HepG2 (cell line): ENCODE measurements around the gene GABRR2. TPM values are rescaled to one million over a fixed set of nuclear protein-coding genes. Genes with fewer than 3 reads are reported as not detected.

Source experiments
- CENPT ChIP-seq: sonication (generic); formaldehyde crosslinking; IDR thresholded peaks from 2 replicates; pipeline ENCODE4 v1.8.0; 2022; ENCODE audit warnings: low read depth, mild to moderate bottlenecking, moderate library complexity, missing genetic modification reagents
- FIP1L1 ChIP-seq: fragments of 200-400 bp; formaldehyde crosslinking; IDR thresholded peaks from 2 replicates; pipeline ENCODE4 v1.6.1; 2018; ENCODE audit warnings: low read depth, mild to moderate bottlenecking, low read length, moderate library complexity, borderline replicate concordance; ENCODE audit not compliant: insufficient read depth
- FOXM1 ChIP-seq: sonication (generic); formaldehyde crosslinking; IDR thresholded peaks from 2 replicates; pipeline ENCODE4 v1.5.0; 2020; ENCODE audit warnings: missing genetic modification reagents
- GATA4 ChIP-seq: sonication (generic); IDR thresholded peaks from 2 replicates; pipeline ENCODE4 v1.6.1; 2016; ENCODE audit warnings: antibody characterized with exemption, low read depth, borderline replicate concordance
- HHEX ChIP-seq: IDR thresholded peaks from 2 replicates; pipeline ENCODE4 v1.6.1; 2016; ENCODE audit warnings: control low read depth
- HOXA9 ChIP-seq: sonication (generic); formaldehyde crosslinking; IDR thresholded peaks from 2 replicates; pipeline ENCODE4 v1.8.1; 2022; ENCODE audit warnings: missing genetic modification reagents, mild to moderate bottlenecking, moderate library complexity, borderline replicate concordance
- ISX ChIP-seq: sonication (generic); formaldehyde crosslinking; conservative IDR thresholded peaks from 2 replicates; pipeline ENCODE4 v1.5.0; 2020; ENCODE audit warnings: missing genetic modification reagents
- NFIB ChIP-seq: sonication (generic); formaldehyde crosslinking; IDR thresholded peaks from 2 replicates; pipeline ENCODE4 v1.9.0; 2021; ENCODE audit warnings: missing genetic modification reagents, mild to moderate bottlenecking, borderline replicate concordance
- PLRG1 ChIP-seq: fragments of 450-650 bp; conservative IDR thresholded peaks from 2 replicates; pipeline ENCODE4 v1.6.1; 2016
- REXO4 ChIP-seq: sonication (generic); formaldehyde crosslinking; IDR thresholded peaks from 2 replicates; pipeline ENCODE4 v1.8.0; 2022; ENCODE audit warnings: missing genetic modification reagents, mild to moderate bottlenecking, borderline replicate concordance
- SNAI1 ChIP-seq: sonication (generic); formaldehyde crosslinking; IDR thresholded peaks from 2 replicates; pipeline ENCODE4 v1.5.0; 2020; ENCODE audit warnings: mild to moderate bottlenecking, missing genetic modification reagents, borderline replicate concordance
- SOX6 ChIP-seq, 2 experiments: fragments of 450-650 bp in 1 of 2; sonication (generic) in 1 of 2; formaldehyde crosslinking in 1 of 2; IDR thresholded peaks; 2 replicates each; pipeline versions ENCODE4 v1.4.0 to v1.6.1; 2017 to 2020; ENCODE audit warnings: antibody characterized with exemption in 1 of 2, mild to moderate bottlenecking in 1 of 2, missing genetic modification reagents in 1 of 2
- TCF12 ChIP-seq, 2 experiments: fragments of 450-650 bp in 1 of 2; sonication (generic) in 1 of 2; formaldehyde crosslinking in 1 of 2; IDR thresholded peaks; 2 replicates each; pipeline versions ENCODE4 v1.6.1 to v1.8.0; 2017 to 2022; ENCODE audit warnings: antibody characterized with exemption in 1 of 2, mild to moderate bottlenecking in 1 of 2, missing genetic modification reagents in 1 of 2, moderate library complexity in 1 of 2
- ZNF292 ChIP-seq: sonication (generic); formaldehyde crosslinking; IDR thresholded peaks from 2 replicates; pipeline ENCODE4 v1.8.1; 2022; ENCODE audit warnings: mild to moderate bottlenecking, low read depth, missing genetic modification reagents, borderline replicate concordance
- ZNF570 ChIP-seq: sonication (generic); formaldehyde crosslinking; IDR thresholded peaks from 2 replicates; pipeline ENCODE4 v1.4.0; 2020; ENCODE audit warnings: mild to moderate bottlenecking, missing genetic modification reagents, borderline replicate concordance
- ZNF737 ChIP-seq: sonication (generic); formaldehyde crosslinking; IDR thresholded peaks from 2 replicates; pipeline ENCODE4 v1.5.0; 2020; ENCODE audit warnings: missing genetic modification reagents, mild to moderate bottlenecking, borderline replicate concordance
- polyA plus RNA-seq, 8 experiments: library from polyadenylated mRNA; depleted of rRNA in 3 of 8; stranded (reverse) in 7 of 8; unstranded in 1 of 8; fragments of >200 nt; fragmentation: Illumina TruSeq in 4 of 8; extraction: Trizol in 4 of 8; gene quantifications; 2 replicates each; pipeline versions ENCODE4 v1.2.1 to v1.2.3, GENCODE V29; 2011 to 2016; ENCODE audit warnings: low read depth in 4 of 8, missing spikeins in 1 of 8, mixed read lengths in 1 of 8; ENCODE audit not compliant: insufficient read depth in 1 of 8
- total RNA-seq, 5 experiments: library from RNA; depleted of rRNA; stranded (reverse); fragments of >200 nt; fragmentation: Illumina TruSeq; extraction: Trizol; gene quantifications; 2 replicates each; pipeline ENCODE4 v1.2.3, GENCODE V29; 2016; ENCODE audit warnings: low read depth in 1 of 5
- TF ChIP-seq, protein P1 (sequence below), 2 experiments: sonication (generic) in 1 of 2; formaldehyde crosslinking in 1 of 2; IDR thresholded peaks; 2 replicates each; pipeline versions ENCODE4 v1.4.0 to v1.6.1; 2016 to 2020; ENCODE audit warnings: borderline replicate concordance in 1 of 2, low read depth in 1 of 2, mild to moderate bottlenecking in 1 of 2, missing genetic modification reagents in 1 of 2
- TF ChIP-seq, protein P2 (sequence below), 2 experiments: sonication (generic) in 1 of 2; formaldehyde crosslinking in 1 of 2; IDR thresholded peaks; 2 replicates each; pipeline versions ENCODE4 v1.4.0 to v1.6.1; 2018 to 2020; ENCODE audit warnings: missing genetic modification reagents in 2 of 2, borderline replicate concordance in 1 of 2, low read depth in 1 of 2, mild to moderate bottlenecking in 1 of 2, missing biosample characterization in 1 of 2
- TF ChIP-seq, protein P3 (sequence below): sonication (generic); formaldehyde crosslinking; IDR thresholded peaks from 2 replicates; pipeline ENCODE4 v1.8.0; 2022; ENCODE audit warnings: mild to moderate bottlenecking, missing genetic modification reagents, borderline replicate concordance

GABRR2 gene
- total and polyA plus RNA-seq, 2 of the 13 experiments (the other 11 are each of a cell fraction or from before 2014, with no cell fraction given): 0.13 TPM; not detected in 1

DNA sequence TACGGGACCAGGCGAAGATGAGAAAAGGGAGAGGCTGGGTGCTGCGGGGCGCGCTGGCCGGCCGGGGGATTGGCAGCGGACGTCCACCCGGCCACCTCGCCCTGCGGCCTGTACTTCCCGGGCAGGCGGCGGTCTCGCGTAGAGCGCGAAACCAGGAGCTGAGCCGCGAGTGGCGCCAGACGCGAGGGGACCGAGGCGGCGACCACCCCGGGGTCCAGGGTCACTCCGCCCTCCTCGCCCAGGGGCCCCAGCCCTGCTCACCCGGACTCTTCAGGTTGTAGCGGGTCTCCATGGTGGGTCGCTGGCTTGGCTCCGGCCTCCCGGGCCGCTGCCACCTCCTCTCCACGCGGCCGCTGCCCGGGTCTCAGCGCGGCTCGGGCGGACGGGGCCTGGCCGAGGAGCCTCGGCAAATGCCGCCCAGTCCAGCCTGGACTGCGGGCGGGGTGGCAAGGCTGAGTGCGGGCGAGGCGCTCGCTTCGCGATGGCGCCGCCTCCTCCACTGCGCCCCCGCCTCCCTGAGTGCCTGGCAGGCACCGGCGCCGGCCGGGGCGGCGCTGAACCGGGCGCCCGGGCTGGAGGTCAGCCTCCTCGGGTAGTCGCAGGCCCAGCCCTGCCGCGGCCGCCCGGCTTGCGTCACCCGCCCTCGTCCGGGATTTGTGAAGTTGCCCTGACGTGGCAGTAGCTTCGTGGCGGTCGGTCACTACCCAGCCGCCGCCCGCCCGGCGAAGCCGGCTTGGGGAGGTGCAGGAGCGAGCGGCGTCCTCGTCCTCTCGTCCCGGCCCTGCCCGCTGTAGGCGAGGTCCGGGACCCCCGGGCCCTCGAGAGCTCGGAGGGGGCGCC lies 37.4 kb upstream of the GABRR2 start, which contains the start of gene UBE2J1 (continued):
- TF ChIP-seq, protein P1, sequence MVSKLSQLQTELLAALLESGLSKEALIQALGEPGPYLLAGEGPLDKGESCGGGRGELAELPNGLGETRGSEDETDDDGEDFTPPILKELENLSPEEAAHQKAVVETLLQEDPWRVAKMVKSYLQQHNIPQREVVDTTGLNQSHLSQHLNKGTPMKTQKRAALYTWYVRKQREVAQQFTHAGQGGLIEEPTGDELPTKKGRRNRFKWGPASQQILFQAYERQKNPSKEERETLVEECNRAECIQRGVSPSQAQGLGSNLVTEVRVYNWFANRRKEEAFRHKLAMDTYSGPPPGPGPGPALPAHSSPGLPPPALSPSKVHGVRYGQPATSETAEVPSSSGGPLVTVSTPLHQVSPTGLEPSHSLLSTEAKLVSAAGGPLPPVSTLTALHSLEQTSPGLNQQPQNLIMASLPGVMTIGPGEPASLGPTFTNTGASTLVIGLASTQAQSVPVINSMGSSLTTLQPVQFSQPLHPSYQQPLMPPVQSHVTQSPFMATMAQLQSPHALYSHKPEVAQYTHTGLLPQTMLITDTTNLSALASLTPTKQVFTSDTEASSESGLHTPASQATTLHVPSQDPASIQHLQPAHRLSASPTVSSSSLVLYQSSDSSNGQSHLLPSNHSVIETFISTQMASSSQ (IDR thresholded peaks at IDR 0.05; ENCODE audit: low read depth): no peak
- TF ChIP-seq, protein P1 (CRISPR knock-in tag; IDR thresholded peaks at IDR 0.05; ENCODE audit: borderline replicate concordance): peak; percentile 56; the same call in 1 of the 2 replicates
- peak; percentile 42; the same call in 1 of the 2 replicates for TF ChIP-seq CENPT (CRISPR knock-in tag)
- no peak for TF ChIP-seq ZNF292 (CRISPR knock-in tag)
- peak; percentile 55; the same call in 1 of the 2 replicates for TF ChIP-seq ZNF737 (CRISPR knock-in tag)
- TF ChIP-seq, protein P2, sequence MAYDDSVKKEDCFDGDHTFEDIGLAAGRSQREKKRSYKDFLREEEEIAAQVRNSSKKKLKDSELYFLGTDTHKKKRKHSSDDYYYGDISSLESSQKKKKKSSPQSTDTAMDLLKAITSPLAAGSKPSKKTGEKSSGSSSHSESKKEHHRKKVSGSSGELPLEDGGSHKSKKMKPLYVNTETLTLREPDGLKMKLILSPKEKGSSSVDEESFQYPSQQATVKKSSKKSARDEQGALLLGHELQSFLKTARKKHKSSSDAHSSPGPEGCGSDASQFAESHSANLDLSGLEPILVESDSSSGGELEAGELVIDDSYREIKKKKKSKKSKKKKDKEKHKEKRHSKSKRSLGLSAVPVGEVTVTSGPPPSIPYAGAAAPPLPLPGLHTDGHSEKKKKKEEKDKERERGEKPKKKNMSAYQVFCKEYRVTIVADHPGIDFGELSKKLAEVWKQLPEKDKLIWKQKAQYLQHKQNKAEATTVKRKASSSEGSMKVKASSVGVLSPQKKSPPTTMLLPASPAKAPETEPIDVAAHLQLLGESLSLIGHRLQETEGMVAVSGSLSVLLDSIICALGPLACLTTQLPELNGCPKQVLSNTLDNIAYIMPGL (CRISPR knock-in tag; IDR thresholded peaks at IDR 0.05; ENCODE audit: borderline replicate concordance in 1 of 2, low read depth in 1 of 2): peak; percentile 81 to 97
- 0 out of 2 replicates have a peak, but pooled peaks have one; percentile 47 for TF ChIP-seq ISX
- no peak for TF ChIP-seq FIP1L1
- TF ChIP-seq ZNF570 (CRISPR knock-in tag): peak; percentile 64; the same call in 1 of the 2 replicates
- TF ChIP-seq REXO4 (CRISPR knock-in tag): no peak
- TF ChIP-seq HOXA9: peak; percentile 62; the same call in 1 of the 2 replicates
- TF ChIP-seq FOXM1 (CRISPR knock-in tag): no peak
- TF ChIP-seq GATA4: peak; percentile 23; the same call in 1 of the 2 replicates
- no peak for TF ChIP-seq HHEX (CRISPR knock-in tag)
- TF ChIP-seq TCF12 (IDR thresholded peaks at IDR 0.05): no peak
- TF ChIP-seq TCF12 (CRISPR knock-in tag; IDR thresholded peaks at IDR 0.05): no peak; the same call in 1 of the 2 replicates
- TF ChIP-seq PLRG1: no peak
- TF ChIP-seq, protein P3, sequence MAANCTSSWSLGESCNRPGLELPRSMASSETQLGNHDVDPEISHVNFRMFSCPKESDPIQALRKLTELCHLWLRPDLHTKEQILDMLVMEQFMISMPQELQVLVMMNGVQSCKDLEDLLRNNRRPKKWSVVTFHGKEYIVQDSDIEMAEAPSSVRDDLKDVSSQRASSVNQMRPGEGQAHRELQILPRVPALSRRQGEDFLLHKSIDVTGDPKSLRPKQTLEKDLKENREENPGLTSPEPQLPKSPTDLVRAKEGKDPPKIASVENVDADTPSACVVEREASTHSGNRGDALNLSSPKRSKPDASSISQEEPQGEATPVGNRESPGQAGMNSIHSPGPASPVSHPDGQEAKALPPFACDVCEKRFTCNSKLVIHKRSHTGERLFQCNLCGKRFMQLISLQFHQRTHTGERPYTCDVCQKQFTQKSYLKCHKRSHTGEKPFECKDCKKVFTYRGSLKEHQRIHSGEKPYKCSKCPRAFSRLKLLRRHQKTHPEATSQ (CRISPR knock-in tag): 0 out of 2 replicates have a peak, but pooled peaks have one; percentile 12
- TF ChIP-seq SNAI1 (CRISPR knock-in tag): no peak
- no peak for TF ChIP-seq SOX6 (IDR thresholded peaks at IDR 0.05)
- TF ChIP-seq SOX6 (CRISPR knock-in tag; IDR thresholded peaks at IDR 0.05): no peak
- TF ChIP-seq NFIB (CRISPR knock-in tag): no peak
